Endothelial cell (in vitro differentiated cells): ENCODE measurements around the gene FBXW12. TPM values are rescaled to one million over a fixed set of nuclear protein-coding genes. Genes with fewer than 3 reads are reported as not detected.
A peak's percentile ranks its signal among the peaks of the same experiment; 100 is the strongest.

ENCODE experiments used
- DNase-seq: peaks from one replicate; pipeline ENCODE4 v3.0.0; 2021; ENCODE audit warnings: low spot score
- H3K27ac Mint-ChIP-seq: one replicate; pipeline ENCODE4 v1.8.0; 2021; ENCODE audit warnings: mixed read lengths, inconsistent platforms; ENCODE audit not compliant: unreplicated experiment
- H3K27me3 Mint-ChIP-seq: one replicate; pipeline ENCODE4 v1.8.0; 2021; ENCODE audit warnings: mild to moderate bottlenecking, moderate library complexity, mixed read lengths, inconsistent platforms; ENCODE audit not compliant: unreplicated experiment
- H3K36me3 Mint-ChIP-seq: one replicate; pipeline ENCODE4 v1.8.0; 2021; ENCODE audit warnings: mild to moderate bottlenecking, low read depth, mixed read lengths, inconsistent platforms; ENCODE audit not compliant: unreplicated experiment
- H3K4me1 Mint-ChIP-seq: one replicate; pipeline ENCODE4 v1.8.0; 2021; ENCODE audit warnings: mild to moderate bottlenecking, mixed read lengths, inconsistent platforms; ENCODE audit not compliant: unreplicated experiment
- H3K4me3 Mint-ChIP-seq: one replicate; pipeline ENCODE4 v1.8.0; 2021; ENCODE audit warnings: mild to moderate bottlenecking, mixed read lengths, inconsistent platforms; ENCODE audit not compliant: unreplicated experiment
- H3K9me3 Mint-ChIP-seq: one replicate; pipeline ENCODE4 v1.8.0; 2021; ENCODE audit warnings: mixed read lengths, inconsistent platforms; ENCODE audit not compliant: unreplicated experiment
- CTCF ChIP-seq: fragments of 200-600 bp; sonication (generic); IDR thresholded peaks from one replicate; pipeline ENCODE4 v1.5.0; 2021; ENCODE audit warnings: antibody characterized with exemption; ENCODE audit not compliant: unreplicated experiment
- total RNA-seq: library from RNA; stranded (reverse); fragmentation: NEBNext Ultra II Directional; extraction: Animal tissue kit (Norgen Biotek cat#: 25700); gene quantifications from one replicate; pipeline ENCODE4 v1.2.1, GENCODE V29; 2021; ENCODE audit not compliant: unreplicated experiment

The FBXW12 gene
- total RNA-seq, 1 donor from 2014 or later: not detected

DNA sequence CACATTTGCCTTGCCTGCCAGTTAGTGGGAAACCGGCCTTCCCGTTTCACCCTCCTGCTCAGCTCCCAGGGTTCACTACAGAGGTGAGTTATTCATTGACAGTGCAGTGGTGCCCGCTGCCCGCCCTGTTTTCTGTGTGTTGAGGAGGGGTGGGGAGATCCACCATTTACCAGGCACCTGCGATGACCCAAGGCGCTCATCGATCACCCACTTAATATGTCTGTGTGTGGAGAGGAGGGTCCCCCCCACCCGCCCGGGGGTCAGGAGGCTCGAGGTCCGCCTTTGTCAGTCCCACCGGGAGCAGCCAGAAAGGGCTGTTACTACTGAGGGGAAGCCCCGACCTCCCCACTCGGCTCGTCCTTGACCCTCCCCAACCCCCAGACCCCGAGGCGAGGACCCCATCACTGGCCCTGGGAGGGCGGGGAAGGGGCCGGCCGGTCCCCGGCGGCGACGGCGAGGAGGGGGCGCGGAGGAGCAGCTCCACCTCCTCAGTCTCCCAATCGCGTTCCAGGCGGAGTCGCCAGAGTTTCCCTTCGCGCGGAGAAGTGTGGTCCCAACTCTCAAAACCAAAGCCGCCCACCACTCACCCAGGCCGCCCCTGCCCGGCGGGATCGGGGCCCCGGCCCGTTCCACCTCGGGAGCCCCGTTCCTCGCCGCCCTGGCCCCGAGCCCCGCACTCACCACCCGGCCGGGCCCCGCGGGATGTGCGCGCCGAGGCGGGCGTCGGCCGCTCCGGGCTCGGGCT, 56.7 kb downstream of the FBXW12 start:
- DNase-seq: peak; percentile 56
- peaks cover 34% of the 10 kb centered on the region for H3K4me1 Mint-ChIP-seq
- peak overlapping the region; percentile 64 for H3K27ac Mint-ChIP-seq
- peaks cover 15% of the 10 kb centered on the region for H3K36me3 Mint-ChIP-seq
- H3K9me3 Mint-ChIP-seq: no peaks in the 10 kb centered on the region
- H3K4me3 Mint-ChIP-seq: peak overlapping the region; percentile 79
- no peak for TF ChIP-seq CTCF
- peaks cover 22% of the 10 kb centered on the region for H3K27me3 Mint-ChIP-seq

- DNase-seq: peak; percentile 61
- Mint-ChIP-seq H3K27me3 (peaks cover 22% of the 10 kb centered on the region), H3K36me3 (peaks cover 15% of the 10 kb centered on the region), H3K4me1 (peaks cover 34% of the 10 kb centered on the region), H3K9me3 (no peaks in the 10 kb centered on the region), H3K4me3 (peak overlapping the region; percentile 89), H3K27ac (peak overlapping the region; percentile 81)
- TF ChIP-seq CTCF: no peak
Observed at GRCh38 chr3:48429317-48429959, 57.4 kb downstream of the FBXW12 start.

DNA sequence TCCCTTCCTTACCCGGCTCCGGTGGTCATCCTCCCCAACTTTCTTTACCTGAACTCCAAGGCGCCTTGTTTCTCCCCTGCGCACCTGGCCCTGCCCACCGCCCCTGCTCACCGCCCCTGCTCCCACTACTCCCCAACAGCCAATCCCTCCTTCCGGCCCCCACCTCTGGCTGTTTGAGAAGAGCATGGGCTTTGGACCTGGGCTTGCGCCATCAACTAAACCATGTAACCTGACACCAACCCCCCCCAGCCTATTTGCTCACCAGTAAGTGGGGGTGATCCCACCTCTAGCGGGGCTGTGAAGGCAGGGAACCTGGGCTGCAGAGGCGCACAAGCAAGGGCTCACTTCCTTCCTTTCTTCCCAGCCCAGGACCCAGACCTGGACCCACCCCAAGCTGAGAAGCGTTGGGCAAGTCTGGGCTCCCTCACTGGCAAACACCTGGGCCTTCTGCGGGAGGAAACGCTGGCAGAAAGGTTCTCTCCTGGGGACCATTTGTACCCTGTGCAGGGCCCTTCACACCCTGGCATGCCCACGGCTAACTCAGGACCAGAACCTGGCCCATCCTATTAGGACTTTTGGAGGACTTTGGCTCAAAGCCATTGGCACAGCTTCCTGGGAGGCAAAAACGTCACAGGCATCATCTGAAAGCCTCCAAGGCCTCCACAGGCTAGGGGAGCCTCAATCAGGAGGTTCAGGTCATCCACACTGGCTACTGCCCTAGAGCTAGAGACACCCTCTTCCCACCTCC, 58.1 kb downstream of the FBXW12 start, which contains the start of gene PLXNB1:
TSS of gene PLXNB1 (minus strand) at position 127 of the 748 bp plus-strand sequence. CDS start 5,475 bp downstream, outside the sequence.
- Mint-ChIP-seq H3K27ac (peak within 1 kb of the TSS; percentile 81), H3K27me3 (peaks cover 20% of the 10 kb centered on the region), H3K4me1 (peaks cover 30% of the 10 kb centered on the region), H3K4me3 (peak within 1 kb of the TSS; percentile 89), H3K36me3 (peaks cover 15% of the 10 kb centered on the region), H3K9me3 (no peaks in the 10 kb centered on the region)
- DNase-seq: peak; percentile 23
- TF ChIP-seq CTCF: no peak

GRCh38 chr3:48430708-48431101, 58.7 kb downstream of the FBXW12 start:
- H3K4me1 Mint-ChIP-seq: peaks cover 28% of the 10 kb centered on the region
- H3K4me3 Mint-ChIP-seq: peak overlapping the region; percentile 81
- H3K36me3 Mint-ChIP-seq: peaks cover 17% of the 10 kb centered on the region
- H3K27me3 Mint-ChIP-seq: peaks cover 18% of the 10 kb centered on the region
- no peaks in the 10 kb centered on the region for H3K9me3 Mint-ChIP-seq
- peak overlapping the region; percentile 61 for H3K27ac Mint-ChIP-seq
- no peak for TF ChIP-seq CTCF
- DNase-seq: no peak
